ENCODE results near the gene NPAS4.

DNA sequence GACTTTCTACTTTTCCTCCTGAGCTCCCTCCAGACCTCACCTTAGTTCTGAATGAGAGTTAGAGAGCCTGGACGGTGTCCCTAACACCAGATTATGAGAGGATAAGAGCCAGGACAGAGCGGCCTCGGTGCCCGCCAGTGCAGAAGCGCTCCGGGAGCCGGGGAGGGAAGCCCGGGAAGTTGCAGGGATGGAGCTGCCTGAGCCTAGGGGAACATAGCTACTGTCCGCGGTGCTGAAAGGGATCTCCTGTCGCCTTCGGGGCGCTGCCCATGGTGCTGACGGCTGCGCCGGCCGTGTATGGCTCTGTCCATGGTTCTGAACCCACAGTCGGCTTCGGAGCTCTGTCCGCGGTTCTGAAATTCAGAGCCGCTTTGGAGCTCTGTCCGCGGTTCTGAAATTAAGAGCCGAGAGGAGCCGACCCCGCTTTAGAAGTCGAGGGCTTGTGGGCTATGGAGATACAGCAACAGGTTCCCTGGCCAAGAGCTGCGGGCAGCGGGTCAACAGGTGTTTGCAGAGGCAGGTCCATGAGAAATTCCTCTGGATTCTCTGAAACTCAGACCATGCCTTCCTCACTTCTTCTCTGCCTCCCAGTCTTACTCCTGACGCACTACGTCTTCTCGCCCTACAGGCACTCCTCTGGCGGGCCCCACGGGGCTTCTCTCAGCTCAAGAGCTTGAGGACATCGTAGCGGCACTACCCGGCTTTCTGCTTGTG lies 814 bp downstream of the NPAS4 start:
- TF ChIP-seq GATA2 (IDR thresholded peaks at IDR 0.05; ENCODE audit: low read depth, low read length) (no peak), GATA3 (IDR thresholded peaks at IDR 0.05; ENCODE audit: low read depth, low read length) (no peak)
